Uterus (tissue), 4 donors: Measurements from ENCODE around the gene TEKT4. TPM values are rescaled to one million over a fixed set of nuclear protein-coding genes. Genes with fewer than 3 reads are reported as not detected.
"Not testable (repeated sequence)": the region's sequence is repeated elsewhere in the genome, so short reads cannot be mapped to it uniquely, and the experiment has no call there.

ENCODE experiments used
- DNase-seq, 2 donors: peaks; one replicate each; pipeline ENCODE4 v3.0.0-alpha.2; 2019 to 2020
- H3K27ac ChIP-seq, 2 donors: fragments of 200-600 bp; sonication (generic); 1 replicate in 1 of 2; 2 replicates in 1 of 2; pipeline ENCODE4 v1.5.1; 2016 to 2018
- H3K27me3 ChIP-seq, 2 donors: fragments of 200-600 bp; sonication (generic); one replicate each; pipeline ENCODE4 v1.5.1; 2018 to 2019; ENCODE audit warnings: control low read depth in 1 of 2
- H3K36me3 ChIP-seq, 2 donors: fragments of 200-600 bp; sonication (generic); one replicate each; pipeline ENCODE4 v1.5.1; 2019; ENCODE audit warnings: control low read depth in 1 of 2
- H3K4me1 ChIP-seq, 2 donors: fragments of 200-600 bp; sonication (generic); one replicate each; pipeline ENCODE4 v1.5.1; 2018 to 2019; ENCODE audit warnings: control low read depth in 1 of 2
- H3K4me3 ChIP-seq, 2 donors: fragments of 200-600 bp; sonication (generic); 1 replicate in 1 of 2; 2 replicates in 1 of 2; pipeline ENCODE4 v1.5.1; 2018 to 2019; ENCODE audit warnings: mild to moderate bottlenecking in 1 of 2
- H3K9me3 ChIP-seq, 2 donors: fragments of 200-600 bp; sonication (generic); one replicate each; pipeline ENCODE4 v1.5.1; 2019; ENCODE audit warnings: control low read depth in 1 of 2
- POLR2A ChIP-seq, 2 donors: fragments of 450-650 bp; IDR thresholded peaks; one replicate each; pipeline ENCODE4 v1.6.1; 2016; ENCODE audit warnings: antibody characterized with exemption in 2 of 2, mild to moderate bottlenecking in 1 of 2, moderate library complexity in 1 of 2
- intact Hi-C: fragments of 100-400 bp; cut with DNase I; formaldehyde crosslinking; loops from one replicate; pipeline ENCODE4 v1.15.1; 2023; ENCODE audit warnings: low total_unique reads
- total RNA-seq, 4 donors: library from RNA; depleted of rRNA in 3 of 4; stranded (reverse); fragments of >200 nt in 3 of 4; gene quantifications; one replicate each; pipeline versions ENCODE4 v1.1.0 to v1.2.4, GENCODE V29; 2014 to 2023
- TF ChIP-seq, protein P1 (sequence below), 4 experiments: fragments of 200-600 bp in 2 of 4; fragments of 450-650 bp in 2 of 4; sonication (generic) in 2 of 4; IDR thresholded peaks; one replicate each; pipeline ENCODE4 v1.5.1; 2016 to 2019; ENCODE audit warnings: antibody characterized with exemption in 4 of 4, mild to moderate bottlenecking in 2 of 4, moderate library complexity in 1 of 4
- donor health status: DM: yes; HTN: yes; CAD: no.

TEKT4 gene
- total RNA-seq, 4 donors from 2014 or later, result 0.55 TPM; not detected in 3

DNA sequence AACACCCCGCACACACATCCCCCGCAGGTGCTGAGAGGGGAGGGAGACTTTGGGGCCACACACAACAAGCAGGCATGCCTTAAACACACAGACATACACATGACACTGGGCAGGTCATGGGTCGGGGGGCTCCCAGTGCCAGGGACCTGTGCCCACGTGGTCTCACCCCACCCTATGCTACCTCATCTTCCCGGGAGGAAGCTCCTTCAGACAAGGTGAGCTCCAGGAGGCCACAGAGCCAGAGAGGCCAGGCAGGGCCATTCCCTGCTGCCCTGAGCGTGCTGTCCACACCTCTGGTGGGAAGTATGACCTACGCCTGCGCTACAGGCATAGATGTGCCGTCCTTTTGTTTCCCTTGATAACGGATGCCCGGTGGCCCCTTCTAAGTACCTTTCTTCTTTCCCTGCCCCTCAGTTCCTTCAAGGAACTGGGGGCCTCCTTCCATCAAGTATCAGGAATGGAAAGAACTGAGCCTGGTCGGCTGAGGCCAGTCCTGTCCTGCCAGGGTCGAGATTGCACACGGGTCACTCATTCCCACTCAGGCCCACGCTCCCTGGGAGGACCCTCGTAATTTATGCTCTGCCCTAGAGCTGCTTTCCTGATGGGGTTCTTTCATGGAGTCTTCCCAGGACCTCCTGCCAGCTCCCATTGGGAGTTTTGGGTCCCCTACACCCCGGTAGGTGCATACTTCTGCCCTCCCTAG is 4.7 kb downstream of the TEKT4 start:
- H3K27me3 ChIP-seq, result no peaks in the 10 kb centered on the region
- H3K4me1 ChIP-seq, result no peaks in the 10 kb centered on the region
- TF ChIP-seq POLR2A (IDR thresholded peaks at IDR 0.05), result no peak
- TF ChIP-seq, protein P1, sequence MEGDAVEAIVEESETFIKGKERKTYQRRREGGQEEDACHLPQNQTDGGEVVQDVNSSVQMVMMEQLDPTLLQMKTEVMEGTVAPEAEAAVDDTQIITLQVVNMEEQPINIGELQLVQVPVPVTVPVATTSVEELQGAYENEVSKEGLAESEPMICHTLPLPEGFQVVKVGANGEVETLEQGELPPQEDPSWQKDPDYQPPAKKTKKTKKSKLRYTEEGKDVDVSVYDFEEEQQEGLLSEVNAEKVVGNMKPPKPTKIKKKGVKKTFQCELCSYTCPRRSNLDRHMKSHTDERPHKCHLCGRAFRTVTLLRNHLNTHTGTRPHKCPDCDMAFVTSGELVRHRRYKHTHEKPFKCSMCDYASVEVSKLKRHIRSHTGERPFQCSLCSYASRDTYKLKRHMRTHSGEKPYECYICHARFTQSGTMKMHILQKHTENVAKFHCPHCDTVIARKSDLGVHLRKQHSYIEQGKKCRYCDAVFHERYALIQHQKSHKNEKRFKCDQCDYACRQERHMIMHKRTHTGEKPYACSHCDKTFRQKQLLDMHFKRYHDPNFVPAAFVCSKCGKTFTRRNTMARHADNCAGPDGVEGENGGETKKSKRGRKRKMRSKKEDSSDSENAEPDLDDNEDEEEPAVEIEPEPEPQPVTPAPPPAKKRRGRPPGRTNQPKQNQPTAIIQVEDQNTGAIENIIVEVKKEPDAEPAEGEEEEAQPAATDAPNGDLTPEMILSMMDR (IDR thresholded peaks at IDR 0.05), result no peak
- H3K36me3 ChIP-seq, result no peaks in the 10 kb centered on the region
- no peak overlapping the region for H3K4me3 ChIP-seq
- H3K27ac ChIP-seq, result no peak overlapping the region
- DNase-seq, result no peak
- H3K9me3 ChIP-seq, result no peaks in the 10 kb centered on the region
- intact Hi-C loops, result no loop called here

DNA sequence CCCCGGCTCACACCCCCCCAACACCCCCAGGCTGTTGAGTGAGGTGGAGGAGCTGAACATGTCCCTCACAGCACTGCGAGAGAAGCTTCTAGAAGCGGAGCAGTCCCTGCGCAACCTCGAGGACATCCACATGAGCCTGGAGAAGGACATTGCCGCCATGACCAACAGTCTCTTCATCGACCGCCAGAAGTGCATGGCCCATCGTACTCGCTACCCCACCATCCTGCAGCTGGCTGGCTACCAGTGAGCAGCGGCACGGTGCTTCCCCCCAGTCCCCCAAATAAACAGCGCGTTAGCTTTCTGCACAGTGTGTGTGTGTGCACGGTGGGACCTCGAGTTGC is 5.3 kb downstream of the TEKT4 start:
- H3K27me3 ChIP-seq, result no peaks in the 10 kb centered on the region
- H3K9me3 ChIP-seq, result no peaks in the 10 kb centered on the region
- no peaks in the 10 kb centered on the region for H3K4me1 ChIP-seq
- DNase-seq, result no peak
- no peaks in the 10 kb centered on the region for H3K36me3 ChIP-seq
- no peak overlapping the region for H3K4me3 ChIP-seq
- TF ChIP-seq POLR2A (IDR thresholded peaks at IDR 0.05), result no peak
- TF ChIP-seq, protein P1 (IDR thresholded peaks at IDR 0.05), result no peak
- intact Hi-C loops, result no loop called here
- H3K27ac ChIP-seq, result no peak overlapping the region

DNA sequence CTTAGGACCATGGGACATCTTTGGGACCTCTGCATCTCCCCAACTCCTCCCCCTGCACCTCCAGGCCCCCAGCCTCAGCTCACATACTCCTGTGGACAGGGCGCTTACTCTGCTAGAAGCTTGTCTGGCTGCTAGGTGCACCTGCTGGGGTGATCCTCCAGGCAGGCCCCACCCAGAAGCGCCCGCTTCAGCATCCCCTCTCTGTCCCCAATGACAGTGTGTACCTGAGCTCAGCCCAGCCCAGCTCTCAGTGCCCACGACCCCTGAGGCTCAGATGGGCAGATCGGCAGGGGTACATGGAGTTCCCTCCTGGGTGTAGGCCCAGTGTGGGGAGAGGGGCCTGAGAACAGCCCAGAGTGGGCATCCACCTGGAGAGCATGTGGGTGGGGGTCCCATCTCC is 5.9 kb downstream of the TEKT4 start:
- Histone ChIP-seq H3K27ac (no peak overlapping the region), H3K27me3 (no peaks in the 10 kb centered on the region), H3K4me3 (no peak overlapping the region), H3K4me1 (no peaks in the 10 kb centered on the region), H3K36me3 (no peaks in the 10 kb centered on the region), H3K9me3 (no peaks in the 10 kb centered on the region)
- no peak for TF ChIP-seq POLR2A (IDR thresholded peaks at IDR 0.05)
- TF ChIP-seq, protein P1 (IDR thresholded peaks at IDR 0.05), result no peak
- intact Hi-C loops, result no loop called here
- no peak for DNase-seq

DNA sequence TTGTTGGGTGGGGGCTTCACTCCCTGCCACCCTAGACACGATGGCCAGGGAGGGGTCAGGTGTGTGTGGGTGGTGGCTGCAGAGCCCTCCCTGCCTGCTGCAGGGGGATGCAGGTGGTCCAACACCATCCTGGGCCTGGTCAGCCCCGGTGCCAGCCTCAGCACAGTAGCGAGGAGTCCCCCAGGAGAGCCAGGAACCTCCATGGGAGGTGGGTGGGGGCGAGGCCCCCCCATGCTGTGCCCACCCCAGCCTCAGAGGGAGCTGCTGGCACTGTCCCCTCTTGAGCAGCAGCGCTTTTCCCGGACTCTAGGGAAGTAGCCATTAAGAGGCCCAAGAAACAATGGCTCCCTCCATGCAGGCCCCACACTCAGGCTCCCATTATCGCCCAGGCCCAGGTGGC is 7.3 kb downstream of the TEKT4 start:
- H3K27ac ChIP-seq, H3K4me1 ChIP-seq, intact Hi-C loops, H3K4me3 ChIP-seq, H3K36me3 ChIP-seq, H3K27me3 ChIP-seq, H3K9me3 ChIP-seq, DNase-seq: not testable (repeated sequence)

DNA sequence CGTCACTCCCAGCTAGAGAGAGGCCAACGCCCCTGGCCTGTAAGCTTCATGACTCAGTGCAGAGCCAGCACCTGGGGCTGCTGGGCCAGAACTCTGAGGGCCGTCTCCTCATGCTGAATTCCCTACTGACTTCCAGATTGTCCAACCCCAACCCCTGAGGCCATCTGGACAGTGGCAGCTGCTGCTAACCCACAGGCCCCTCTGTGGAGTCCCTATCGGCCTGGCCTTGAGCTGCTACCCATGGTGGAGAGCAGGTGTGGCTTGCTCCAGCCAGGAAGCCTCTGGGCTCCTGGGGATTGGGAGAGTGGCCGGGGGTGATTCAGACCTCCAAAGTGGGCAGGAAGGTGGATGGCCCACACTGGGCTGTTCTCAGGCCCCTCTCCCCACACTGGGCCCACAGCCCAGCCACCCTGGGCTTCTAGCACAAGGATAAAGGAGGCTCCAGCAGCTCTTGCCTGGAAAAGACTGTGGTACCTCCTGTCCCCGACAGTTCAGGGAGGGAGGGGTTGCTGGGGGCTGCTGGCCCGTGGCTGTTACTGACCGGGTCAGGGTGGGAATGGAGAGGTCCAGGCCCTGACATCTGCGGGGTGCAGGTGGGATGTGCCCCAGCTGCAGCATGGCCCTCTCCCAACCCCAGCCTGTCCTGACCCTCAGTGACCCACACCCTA is 8.2 kb downstream of the TEKT4 start:
- H3K4me1 ChIP-seq, result no peaks in the 10 kb centered on the region
- no peak for DNase-seq
- no peak overlapping the region for H3K4me3 ChIP-seq
- TF ChIP-seq, protein P1 (IDR thresholded peaks at IDR 0.05), result no peak
- no peak for TF ChIP-seq POLR2A (IDR thresholded peaks at IDR 0.05)
- H3K27me3 ChIP-seq, result no peaks in the 10 kb centered on the region
- intact Hi-C loops, result no loop called here
- no peaks in the 10 kb centered on the region for H3K9me3 ChIP-seq
- no peaks in the 10 kb centered on the region for H3K36me3 ChIP-seq
- H3K27ac ChIP-seq, result no peak overlapping the region
